H1 (cell line): ENCODE data around the gene CCDC152.

Experiments used
- CBX8 ChIP-seq: fragments of 300-800, 300-1000 bp; sonication (generic); IDR thresholded peaks from 2 replicates; pipeline ENCODE4 v1.7.1; 2016; ENCODE audit warnings: low read depth, low read length, borderline replicate concordance
- CEBPB ChIP-seq: IDR thresholded peaks from 2 replicates; pipeline ENCODE4 v1.6.1; 2012; ENCODE audit warnings: low read depth, low read length
- SP2 ChIP-seq: IDR thresholded peaks from 2 replicates; pipeline ENCODE4 v1.6.1; 2012; ENCODE audit warnings: mild to moderate bottlenecking, low read length, inconsistent platforms

GRCh38 chr5:42840269-42840668, 83.7 kb downstream of the CCDC152 start:
- no peak for TF ChIP-seq CEBPB
- TF ChIP-seq SP2, result no peak
- no peak for TF ChIP-seq CBX8
